ENCODE data around the gene PLA2G2A. TPM values are rescaled to one million over a fixed set of nuclear protein-coding genes. Genes with fewer than 3 reads are reported as not detected.
"Not testable (repeated sequence)": the region's sequence is repeated elsewhere in the genome, so short reads cannot be mapped to it uniquely, and the experiment has no call there.

The PLA2G2A gene
- total and polyA plus RNA-seq, 2 donors (not counting 1 experiment from before 2014, with no cell fraction given), result not detected

GRCh38 chr1:20009212-20009611 lies 29.8 kb upstream of the PLA2G2A start:
- Mint-ChIP-seq H3K27me3 (peaks cover 24% of the 10 kb centered on the region), H3K27ac (no peak overlapping the region), H3K4me1 (peaks cover 2% of the 10 kb centered on the region), H3K4me3 (no peak overlapping the region), H3K9me3 (ENCODE audit: insufficient read depth) (peaks cover 4% of the 10 kb centered on the region)
- no peaks in the 10 kb centered on the region for H4K20me1 ChIP-seq (ENCODE audit: control insufficient read depth, insufficient read depth, low read length, poor library complexity, severe bottlenecking)
- DNase-seq (no peak), ATAC-seq (ENCODE audit: low read depth) (no peak)
- peaks cover 0 to 6% (median 0%) of the 10 kb centered on the region in 3 donors for H3K9me3 ChIP-seq (ENCODE audit: control extremely low read depth in 1 of 3, control insufficient read depth in 2 of 3, insufficient read depth in 1 of 3, low read length in 2 of 3)
- ChIA-PET CTCF (interaction anchor here (0.7 kb wide), 1 partner anchor 88 kb away, joined by 3 read pairs; no protein-coding TSS in a partner anchor), POLR2A (no interaction called here)
- H3K27ac ChIP-seq (ENCODE audit: low read length in 2 of 2), result no peak overlapping the region
- no peak overlapping the region for H2AFZ ChIP-seq (ENCODE audit: insufficient read depth, low read depth, low read length, poor library complexity, severe bottlenecking)
- intact Hi-C loops (cut with micrococcal nuclease), result no loop called here
- H3K36me3 ChIP-seq (replicated peaks in 1 of 2; ENCODE audit: control extremely low read depth in 1 of 2, control insufficient read depth in 1 of 2, extremely low read depth in 1 of 2, insufficient read depth in 2 of 2, low read length in 1 of 2), result no peaks in the 10 kb centered on the region
- no CpG with 5 or more reads among the region's 1 CpG for WGBS (ENCODE audit: insufficient coverage)
- H3K4me2 ChIP-seq (replicated peaks; ENCODE audit: low read depth, low read length, poor library complexity, severe bottlenecking), result no peak overlapping the region
- no peak overlapping the region for H3K9ac ChIP-seq (ENCODE audit: low read length)
- no peaks in the 10 kb centered on the region for H3K4me1 ChIP-seq (ENCODE audit: control insufficient read depth in 2 of 2, insufficient read depth in 2 of 2, low read length in 2 of 2)
- no peaks in the 10 kb centered on the region for H3K79me2 ChIP-seq (ENCODE audit: control insufficient read depth, insufficient read depth, low read length)
- no peak overlapping the region for H3K4me3 ChIP-seq (ENCODE audit: control extremely low read depth in 1 of 5, extremely low read depth in 1 of 5, insufficient read depth in 1 of 5, low read depth in 2 of 5, low read length in 4 of 5)
- H3K27me3 ChIP-seq (replicated peaks in 1 of 4; ENCODE audit: control extremely low read depth in 1 of 4, control insufficient read depth in 3 of 4, insufficient read depth in 4 of 4, low read length in 3 of 4), result no peaks in the 10 kb centered on the region
- no peak for TF ChIP-seq CTCF (IDR thresholded peaks at IDR 0.05)
- no peak for TF ChIP-seq EZH2 (IDR thresholded peaks at IDR 0.05; ENCODE audit: borderline replicate concordance, insufficient read depth, low read depth, low read length, poor library complexity, severe bottlenecking)

- Histone ChIP-seq H2AFZ (ENCODE audit: insufficient read depth, low read depth, low read length, poor library complexity, severe bottlenecking) (no peak overlapping the region), H3K79me2 (ENCODE audit: control insufficient read depth, insufficient read depth, low read length) (no peaks in the 10 kb centered on the region), H3K36me3 (replicated peaks in 1 of 2; ENCODE audit: control extremely low read depth in 1 of 2, control insufficient read depth in 1 of 2, extremely low read depth in 1 of 2, insufficient read depth in 2 of 2, low read length in 1 of 2) (no peaks in the 10 kb centered on the region), H3K27ac (ENCODE audit: low read length in 2 of 2) (no peak overlapping the region), H3K4me2 (replicated peaks; ENCODE audit: low read depth, low read length, poor library complexity, severe bottlenecking) (no peak overlapping the region), H3K4me1 (ENCODE audit: control insufficient read depth in 2 of 2, insufficient read depth in 2 of 2, low read length in 2 of 2) (no peaks in the 10 kb centered on the region), H3K9me3 (ENCODE audit: control extremely low read depth in 1 of 3, control insufficient read depth in 2 of 3, insufficient read depth in 1 of 3, low read length in 2 of 3) (peaks cover 0 to 6% (median 0%) of the 10 kb centered on the region in 3 donors), H3K9ac (ENCODE audit: low read length) (no peak overlapping the region), H4K20me1 (ENCODE audit: control insufficient read depth, insufficient read depth, low read length, poor library complexity, severe bottlenecking) (no peaks in the 10 kb centered on the region), H3K4me3 (ENCODE audit: control extremely low read depth in 1 of 5, extremely low read depth in 1 of 5, insufficient read depth in 1 of 5, low read depth in 2 of 5, low read length in 4 of 5) (no peak overlapping the region), H3K27me3 (replicated peaks in 1 of 4; ENCODE audit: control extremely low read depth in 1 of 4, control insufficient read depth in 3 of 4, insufficient read depth in 4 of 4, low read length in 3 of 4) (no peaks in the 10 kb centered on the region)
- 80% methylated on average over 1 of the region's 2 CpGs for WGBS (ENCODE audit: insufficient coverage)
- H3K4me3 Mint-ChIP-seq, result no peak overlapping the region
- peaks cover 29% of the 10 kb centered on the region for H3K27me3 Mint-ChIP-seq
- CTCF ChIA-PET, result no interaction called here
- no peak overlapping the region for H3K27ac Mint-ChIP-seq
- intact Hi-C loops (cut with micrococcal nuclease), result no loop called here
- ATAC-seq (ENCODE audit: low read depth) (no peak), DNase-seq (no peak)
- H3K4me1 Mint-ChIP-seq, result peaks cover 2% of the 10 kb centered on the region
- TF ChIP-seq CTCF (IDR thresholded peaks at IDR 0.05) (no peak), EZH2 (IDR thresholded peaks at IDR 0.05; ENCODE audit: borderline replicate concordance, insufficient read depth, low read depth, low read length, poor library complexity, severe bottlenecking) (no peak)
- POLR2A ChIA-PET, result no interaction called here
- H3K9me3 Mint-ChIP-seq (ENCODE audit: insufficient read depth), result peaks cover 7% of the 10 kb centered on the region
Measured at GRCh38 chr1:20008391-20008841, 29.0 kb upstream of the PLA2G2A start.

- H3K27ac Mint-ChIP-seq; H2AFZ ChIP-seq (ENCODE audit: insufficient read depth, low read depth, low read length, poor library complexity, severe bottlenecking); H3K4me1 ChIP-seq (ENCODE audit: control insufficient read depth in 2 of 2, insufficient read depth in 2 of 2, low read length in 2 of 2); POLR2A ChIA-PET; H3K4me1 Mint-ChIP-seq; H3K9ac ChIP-seq (ENCODE audit: low read length); CTCF ChIA-PET; ATAC-seq (ENCODE audit: low read depth); DNase-seq; H3K4me3 ChIP-seq (ENCODE audit: control extremely low read depth in 1 of 5, extremely low read depth in 1 of 5, insufficient read depth in 1 of 5, low read depth in 2 of 5, low read length in 4 of 5); H4K20me1 ChIP-seq (ENCODE audit: control insufficient read depth, insufficient read depth, low read length, poor library complexity, severe bottlenecking); H3K36me3 ChIP-seq (replicated peaks in 1 of 2; ENCODE audit: control extremely low read depth in 1 of 2, control insufficient read depth in 1 of 2, extremely low read depth in 1 of 2, insufficient read depth in 2 of 2, low read length in 1 of 2); H3K79me2 ChIP-seq (ENCODE audit: control insufficient read depth, insufficient read depth, low read length); H3K4me3 Mint-ChIP-seq; H3K9me3 Mint-ChIP-seq (ENCODE audit: insufficient read depth); H3K4me2 ChIP-seq (replicated peaks; ENCODE audit: low read depth, low read length, poor library complexity, severe bottlenecking); H3K27ac ChIP-seq (ENCODE audit: low read length in 2 of 2); intact Hi-C loops (cut with micrococcal nuclease): not testable (repeated sequence)
- peaks cover 58% of the 10 kb centered on the region for H3K27me3 Mint-ChIP-seq
- WGBS (ENCODE audit: insufficient coverage), result no CpG with 5 or more reads among the region's 3 CpGs
- peaks cover 0 to 14% (median 7%) of the 10 kb centered on the region in 3 donors for H3K9me3 ChIP-seq (ENCODE audit: control extremely low read depth in 1 of 3, control insufficient read depth in 2 of 3, insufficient read depth in 1 of 3, low read length in 2 of 3)
- H3K27me3 ChIP-seq (replicated peaks in 1 of 4; ENCODE audit: control extremely low read depth in 1 of 4, control insufficient read depth in 3 of 4, insufficient read depth in 4 of 4, low read length in 3 of 4), result peaks cover 0 to 21% (median 4%) of the 10 kb centered on the region in 4 experiments
Measured at GRCh38 chr1:19998823-19999222, 19.4 kb upstream of the PLA2G2A start.

Measured in B cell (primary cell).